Amniotic stem cell (primary cell): ENCODE data around the gene ALDH1A1.

Experiments
- DNase-seq: peaks from one replicate; lab custom pipeline; 2025; lab: John Stamatoyannopoulos, UW

Gene ALDH1A1

DNA sequence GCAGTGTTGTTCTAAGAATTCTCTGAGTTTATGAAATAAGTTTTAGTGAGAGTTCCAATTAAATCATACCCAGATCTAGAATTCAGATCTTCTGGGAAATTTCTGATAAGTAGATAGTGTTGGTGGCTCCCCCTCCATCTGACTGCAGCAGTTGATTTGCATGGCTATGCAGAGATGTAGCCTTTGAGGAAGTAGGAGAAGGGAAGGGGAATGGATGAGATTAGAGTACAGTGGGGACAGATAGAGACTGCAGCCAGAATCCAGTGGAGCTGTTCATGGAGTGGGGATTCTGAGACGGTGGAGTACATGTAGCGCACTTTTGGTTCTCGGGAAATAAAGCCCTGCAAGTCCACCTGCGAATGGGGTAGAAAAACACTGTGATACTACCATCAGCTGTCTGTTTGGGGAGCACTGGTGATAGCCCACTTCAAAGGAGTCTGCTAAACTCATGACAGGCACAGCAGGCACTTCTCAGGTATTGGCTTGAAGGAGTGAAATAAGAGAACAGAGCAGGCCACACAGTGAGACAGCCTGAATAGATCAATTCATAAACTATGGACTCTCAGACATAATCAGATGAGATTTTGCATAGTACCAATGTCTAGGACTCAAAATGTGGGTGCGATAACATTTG is 96.8 kb downstream of the ALDH1A1 start:
- no peak for DNase-seq

DNA sequence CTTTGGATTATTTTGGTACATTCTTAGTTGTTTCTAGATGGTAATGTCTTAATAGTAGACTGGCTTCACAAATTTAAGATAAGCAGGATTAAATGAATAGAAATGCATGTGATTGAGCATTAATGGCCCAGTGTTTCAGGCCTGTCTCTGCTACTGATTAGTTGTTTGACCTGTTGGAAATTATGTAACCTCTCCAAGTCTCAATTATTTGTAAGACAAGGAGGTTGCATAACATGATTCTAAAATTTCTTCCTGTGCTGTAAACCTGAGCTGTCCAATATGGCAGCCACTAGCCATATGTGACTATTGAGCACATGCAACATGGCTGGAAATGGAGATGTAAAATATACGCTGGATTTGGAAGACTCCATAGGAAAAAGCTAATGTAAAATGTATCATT is 97.5 kb downstream of the ALDH1A1 start:
- no peak for DNase-seq
